ENCODE results near the gene APBA1.

APBA1 gene

GRCh38 chr9:69556707-69557106 is 115.5 kb downstream of the APBA1 start:
- Mint-ChIP-seq H3K27me3 (peaks cover 11% of the 10 kb centered on the region), H3K4me1 (ENCODE audit: low read depth) (no peaks in the 10 kb centered on the region), H3K27ac (no peak overlapping the region), H3K36me3 (no peaks in the 10 kb centered on the region), H3K9me3 (ENCODE audit: low read depth) (no peaks in the 10 kb centered on the region), H3K4me3 (no peak overlapping the region)

GRCh38 chr9:69555802-69556201 is 116.4 kb downstream of the APBA1 start:
- H3K4me3 Mint-ChIP-seq = no peak overlapping the region
- H3K36me3 Mint-ChIP-seq = no peaks in the 10 kb centered on the region
- peaks cover 13% of the 10 kb centered on the region for H3K27me3 Mint-ChIP-seq
- no peaks in the 10 kb centered on the region for H3K9me3 Mint-ChIP-seq (ENCODE audit: low read depth)
- no peak overlapping the region for H3K27ac Mint-ChIP-seq
- no peaks in the 10 kb centered on the region for H3K4me1 Mint-ChIP-seq (ENCODE audit: low read depth)

- H3K27ac Mint-ChIP-seq = no peak overlapping the region
- peaks cover 13% of the 10 kb centered on the region for H3K27me3 Mint-ChIP-seq
- H3K4me1 Mint-ChIP-seq (ENCODE audit: low read depth) = no peaks in the 10 kb centered on the region
- no peaks in the 10 kb centered on the region for H3K9me3 Mint-ChIP-seq (ENCODE audit: low read depth)
- no peak overlapping the region for H3K4me3 Mint-ChIP-seq
- no peaks in the 10 kb centered on the region for H3K36me3 Mint-ChIP-seq
Measured at GRCh38 chr9:69554945-69555344, 117.2 kb downstream of the APBA1 start.

- H3K27ac Mint-ChIP-seq = no peak overlapping the region
- H3K36me3 Mint-ChIP-seq = no peaks in the 10 kb centered on the region
- H3K27me3 Mint-ChIP-seq = peaks cover 20% of the 10 kb centered on the region
- H3K4me1 Mint-ChIP-seq (ENCODE audit: low read depth) = peaks cover 4% of the 10 kb centered on the region
- H3K4me3 Mint-ChIP-seq = no peak overlapping the region
- H3K9me3 Mint-ChIP-seq (ENCODE audit: low read depth) = no peaks in the 10 kb centered on the region
Measured at GRCh38 chr9:69549310-69550202, 122.6 kb downstream of the APBA1 start.

GRCh38 chr9:69548681-69549080 is 123.5 kb downstream of the APBA1 start:
- peaks cover 4% of the 10 kb centered on the region for H3K4me1 Mint-ChIP-seq (ENCODE audit: low read depth)
- H3K27ac Mint-ChIP-seq = no peak overlapping the region
- no peaks in the 10 kb centered on the region for H3K9me3 Mint-ChIP-seq (ENCODE audit: low read depth)
- H3K27me3 Mint-ChIP-seq = peaks cover 20% of the 10 kb centered on the region
- H3K36me3 Mint-ChIP-seq = no peaks in the 10 kb centered on the region
- no peak overlapping the region for H3K4me3 Mint-ChIP-seq

GRCh38 chr9:69546265-69546664 is 125.9 kb downstream of the APBA1 start:
- H3K36me3 Mint-ChIP-seq = no peaks in the 10 kb centered on the region
- peaks cover 4% of the 10 kb centered on the region for H3K4me1 Mint-ChIP-seq (ENCODE audit: low read depth)
- no peaks in the 10 kb centered on the region for H3K9me3 Mint-ChIP-seq (ENCODE audit: low read depth)
- no peak overlapping the region for H3K4me3 Mint-ChIP-seq
- H3K27ac Mint-ChIP-seq = no peak overlapping the region
- H3K27me3 Mint-ChIP-seq = peaks cover 11% of the 10 kb centered on the region

GRCh38 chr9:69542942-69543704 is 129.0 kb downstream of the APBA1 start:
- Mint-ChIP-seq H3K36me3 (no peaks in the 10 kb centered on the region), H3K4me3 (no peak overlapping the region), H3K9me3 (ENCODE audit: low read depth) (no peaks in the 10 kb centered on the region), H3K27me3 (peaks cover 12% of the 10 kb centered on the region), H3K4me1 (ENCODE audit: low read depth) (no peaks in the 10 kb centered on the region), H3K27ac (no peak overlapping the region)

GRCh38 chr9:69542058-69542457 is 130.1 kb downstream of the APBA1 start:
- peaks cover 9% of the 10 kb centered on the region for H3K27me3 Mint-ChIP-seq
- H3K9me3 Mint-ChIP-seq (ENCODE audit: low read depth) = no peaks in the 10 kb centered on the region
- H3K4me1 Mint-ChIP-seq (ENCODE audit: low read depth) = no peaks in the 10 kb centered on the region

GRCh38 chr9:69535911-69536310 is 136.3 kb downstream of the APBA1 start:
- Mint-ChIP-seq H3K27ac (no peak overlapping the region), H3K9me3 (ENCODE audit: low read depth) (no peaks in the 10 kb centered on the region), H3K4me1 (ENCODE audit: low read depth) (no peaks in the 10 kb centered on the region), H3K27me3 (peaks cover 10% of the 10 kb centered on the region), H3K4me3 (no peak overlapping the region), H3K36me3 (no peaks in the 10 kb centered on the region)

More at GRCh38 chr9:69542058-69542457, 130.1 kb downstream of the APBA1 start:
- no peaks in the 10 kb centered on the region for H3K36me3 Mint-ChIP-seq
- H3K27ac Mint-ChIP-seq = no peak overlapping the region
- no peak overlapping the region for H3K4me3 Mint-ChIP-seq

GRCh38 chr9:69535286-69535832 is 136.8 kb downstream of the APBA1 start:
- no peaks in the 10 kb centered on the region for H3K9me3 Mint-ChIP-seq (ENCODE audit: low read depth)
- no peaks in the 10 kb centered on the region for H3K4me1 Mint-ChIP-seq (ENCODE audit: low read depth)
- H3K4me3 Mint-ChIP-seq = no peak overlapping the region
- peaks cover 10% of the 10 kb centered on the region for H3K27me3 Mint-ChIP-seq
- H3K36me3 Mint-ChIP-seq = no peaks in the 10 kb centered on the region
- no peak overlapping the region for H3K27ac Mint-ChIP-seq

GRCh38 chr9:69532396-69532795 is 139.8 kb downstream of the APBA1 start:
- Mint-ChIP-seq H3K27me3 (peaks cover 4% of the 10 kb centered on the region), H3K4me1 (ENCODE audit: low read depth) (no peaks in the 10 kb centered on the region), H3K9me3 (ENCODE audit: low read depth) (no peaks in the 10 kb centered on the region), H3K36me3 (no peaks in the 10 kb centered on the region), H3K4me3 (no peak overlapping the region), H3K27ac (no peak overlapping the region)

GRCh38 chr9:69527454-69527853 is 144.7 kb downstream of the APBA1 start:
- H3K27ac Mint-ChIP-seq = no peak overlapping the region
- no peak overlapping the region for H3K4me3 Mint-ChIP-seq
- H3K9me3 Mint-ChIP-seq (ENCODE audit: low read depth) = peaks cover 10% of the 10 kb centered on the region
- no peaks in the 10 kb centered on the region for H3K36me3 Mint-ChIP-seq
- peaks cover 5% of the 10 kb centered on the region for H3K27me3 Mint-ChIP-seq
- no peaks in the 10 kb centered on the region for H3K4me1 Mint-ChIP-seq (ENCODE audit: low read depth)

GRCh38 chr9:69526699-69527098 is 145.5 kb downstream of the APBA1 start:
- peaks cover 5% of the 10 kb centered on the region for H3K27me3 Mint-ChIP-seq
- H3K4me1 Mint-ChIP-seq (ENCODE audit: low read depth) = no peaks in the 10 kb centered on the region
- no peak overlapping the region for H3K27ac Mint-ChIP-seq
- no peaks in the 10 kb centered on the region for H3K36me3 Mint-ChIP-seq
- H3K9me3 Mint-ChIP-seq (ENCODE audit: low read depth) = peaks cover 10% of the 10 kb centered on the region
- H3K4me3 Mint-ChIP-seq = no peak overlapping the region

GRCh38 chr9:69519470-69520240 is 152.5 kb downstream of the APBA1 start:
- H3K9me3 Mint-ChIP-seq (ENCODE audit: low read depth) = peaks cover 7% of the 10 kb centered on the region
- H3K27ac Mint-ChIP-seq = no peak overlapping the region
- H3K4me3 Mint-ChIP-seq = no peak overlapping the region
- no peaks in the 10 kb centered on the region for H3K4me1 Mint-ChIP-seq (ENCODE audit: low read depth)
- H3K36me3 Mint-ChIP-seq = no peaks in the 10 kb centered on the region
- H3K27me3 Mint-ChIP-seq = peaks cover 2% of the 10 kb centered on the region

All from activated naive CD8-positive, alpha-beta T cell (primary cell).